Thyroid gland (tissue), 4 donors: Measurements from ENCODE around the gene ACLY. TPM values are rescaled to one million over a fixed set of nuclear protein-coding genes. Genes with fewer than 3 reads are reported as not detected.

Experiments used
- DNase-seq, 2 donors: peaks; one replicate each; pipeline ENCODE4 v3.0.0-alpha.2; 2019
- H3K27ac ChIP-seq, 3 donors: fragments of 200-600 bp; sonication (generic); 1 replicate in 2 of 3; 2 replicates in 1 of 3; pipeline ENCODE4 v1.5.1; 2016 to 2019; ENCODE audit warnings: mild to moderate bottlenecking in 1 of 3, moderate library complexity in 1 of 3
- H3K27me3 ChIP-seq: fragments of 200-600 bp; sonication (generic); one replicate; pipeline ENCODE4 v1.5.1; 2019
- H3K36me3 ChIP-seq, 2 donors: fragments of 200-600 bp; sonication (generic); one replicate each; pipeline ENCODE4 v1.5.1; 2016 to 2019
- H3K4me1 ChIP-seq, 2 donors: fragments of 200-600 bp; sonication (generic); one replicate each; pipeline ENCODE4 v1.5.1; 2017 to 2019
- H3K4me3 ChIP-seq, 3 donors: fragments of 200-600 bp; sonication (generic); replicated peaks in 1 of 3; 1 replicate in 2 of 3; 2 replicates in 1 of 3; pipeline ENCODE4 v1.5.1; 2016; ENCODE audit warnings: mild to moderate bottlenecking in 1 of 3
- H3K9me3 ChIP-seq: fragments of 200-600 bp; sonication (generic); one replicate; pipeline ENCODE4 v1.5.1; 2017
- POLR2A ChIP-seq, 2 donors: fragments of 450-650 bp; IDR thresholded peaks; one replicate each; pipeline ENCODE4 v1.6.1; 2017; ENCODE audit warnings: antibody characterized with exemption in 2 of 2, mild to moderate bottlenecking in 2 of 2, moderate library complexity in 1 of 2
- WGBS, 2 donors: methylation state at CpG; one replicate each; pipeline ENCODE4 v1.1.5; 2017; 5-methylcytosine and 5-hydroxymethylcytosine counted together
- intact Hi-C: fragments of 100-400 bp; cut with DNase I; formaldehyde crosslinking; loops from one replicate; pipeline ENCODE4 v1.15.1; 2023
- total RNA-seq, 4 donors: library from RNA; depleted of rRNA; stranded (reverse); fragments of >200 nt; gene quantifications; one replicate each; pipeline ENCODE4 v1.2.3, GENCODE V29; 2016
- TF ChIP-seq, protein P1 (sequence below), 6 experiments: fragments of 200-600 bp in 3 of 6; fragments of 450-650 bp in 3 of 6; sonication (generic) in 3 of 6; IDR thresholded peaks; one replicate each; pipeline ENCODE4 v1.5.1; 2016 to 2019; ENCODE audit warnings: antibody characterized with exemption in 6 of 6, mild to moderate bottlenecking in 2 of 6, inconsistent platforms in 1 of 6, moderate library complexity in 1 of 6

The ACLY gene
- total RNA-seq, 4 donors from 2014 or later, result 62.6 to 85.2 (median 78.8) TPM

- TF ChIP-seq, protein P1, sequence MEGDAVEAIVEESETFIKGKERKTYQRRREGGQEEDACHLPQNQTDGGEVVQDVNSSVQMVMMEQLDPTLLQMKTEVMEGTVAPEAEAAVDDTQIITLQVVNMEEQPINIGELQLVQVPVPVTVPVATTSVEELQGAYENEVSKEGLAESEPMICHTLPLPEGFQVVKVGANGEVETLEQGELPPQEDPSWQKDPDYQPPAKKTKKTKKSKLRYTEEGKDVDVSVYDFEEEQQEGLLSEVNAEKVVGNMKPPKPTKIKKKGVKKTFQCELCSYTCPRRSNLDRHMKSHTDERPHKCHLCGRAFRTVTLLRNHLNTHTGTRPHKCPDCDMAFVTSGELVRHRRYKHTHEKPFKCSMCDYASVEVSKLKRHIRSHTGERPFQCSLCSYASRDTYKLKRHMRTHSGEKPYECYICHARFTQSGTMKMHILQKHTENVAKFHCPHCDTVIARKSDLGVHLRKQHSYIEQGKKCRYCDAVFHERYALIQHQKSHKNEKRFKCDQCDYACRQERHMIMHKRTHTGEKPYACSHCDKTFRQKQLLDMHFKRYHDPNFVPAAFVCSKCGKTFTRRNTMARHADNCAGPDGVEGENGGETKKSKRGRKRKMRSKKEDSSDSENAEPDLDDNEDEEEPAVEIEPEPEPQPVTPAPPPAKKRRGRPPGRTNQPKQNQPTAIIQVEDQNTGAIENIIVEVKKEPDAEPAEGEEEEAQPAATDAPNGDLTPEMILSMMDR (IDR thresholded peaks at IDR 0.05), result no peak
- Histone ChIP-seq H3K9me3 (no peaks in the 10 kb centered on the region), H3K4me3 (no peak overlapping the region), H3K27ac (no peak overlapping the region), H3K27me3 (no peaks in the 10 kb centered on the region), H3K4me1 (peaks cover 7 to 11% of the 10 kb centered on the region in 2 donors), H3K36me3 (no peaks in the 10 kb centered on the region)
- DNase-seq, result no peak
- WGBS, 2 donors, result 90 to 92% methylated on average over 7 of the region's 7 CpGs
- intact Hi-C loops, result no loop called here
Observed at GRCh38 chr17:41925991-41926590, 7.3 kb upstream of the ACLY start.

- DNase-seq, result no peak
- Histone ChIP-seq H3K9me3 (no peaks in the 10 kb centered on the region), H3K27me3 (no peaks in the 10 kb centered on the region), H3K4me1 (peaks cover 18 to 25% of the 10 kb centered on the region in 2 donors), H3K36me3 (no peaks in the 10 kb centered on the region), H3K27ac (no peak overlapping the region), H3K4me3 (no peak overlapping the region)
- intact Hi-C loops, result no loop called here
- no peak for TF ChIP-seq POLR2A (IDR thresholded peaks at IDR 0.05)
- 97% methylated on average over 5 of the region's 5 CpGs for WGBS, 2 donors
Observed at GRCh38 chr17:41920580-41920955, 1.8 kb upstream of the ACLY start.

GRCh38 chr17:41919840-41920579 lies 1.3 kb upstream of the ACLY start:
- intact Hi-C loops, result no loop called here
- TF ChIP-seq, protein P1 (IDR thresholded peaks at IDR 0.05), result no peak
- no peak for TF ChIP-seq POLR2A (IDR thresholded peaks at IDR 0.05)
- no peak overlapping the region for H3K4me3 ChIP-seq
- no peaks in the 10 kb centered on the region for H3K36me3 ChIP-seq
- peaks cover 18 to 25% of the 10 kb centered on the region in 2 donors for H3K4me1 ChIP-seq
- DNase-seq, result peak; percentile 50 to 55
- peak overlapping the region in 2 of 3 donors; percentile 41 to 79 for H3K27ac ChIP-seq
- no peaks in the 10 kb centered on the region for H3K27me3 ChIP-seq
- no peaks in the 10 kb centered on the region for H3K9me3 ChIP-seq
- 58 to 76% methylated on average over 7 of the region's 7 CpGs for WGBS, 2 donors

DNA sequence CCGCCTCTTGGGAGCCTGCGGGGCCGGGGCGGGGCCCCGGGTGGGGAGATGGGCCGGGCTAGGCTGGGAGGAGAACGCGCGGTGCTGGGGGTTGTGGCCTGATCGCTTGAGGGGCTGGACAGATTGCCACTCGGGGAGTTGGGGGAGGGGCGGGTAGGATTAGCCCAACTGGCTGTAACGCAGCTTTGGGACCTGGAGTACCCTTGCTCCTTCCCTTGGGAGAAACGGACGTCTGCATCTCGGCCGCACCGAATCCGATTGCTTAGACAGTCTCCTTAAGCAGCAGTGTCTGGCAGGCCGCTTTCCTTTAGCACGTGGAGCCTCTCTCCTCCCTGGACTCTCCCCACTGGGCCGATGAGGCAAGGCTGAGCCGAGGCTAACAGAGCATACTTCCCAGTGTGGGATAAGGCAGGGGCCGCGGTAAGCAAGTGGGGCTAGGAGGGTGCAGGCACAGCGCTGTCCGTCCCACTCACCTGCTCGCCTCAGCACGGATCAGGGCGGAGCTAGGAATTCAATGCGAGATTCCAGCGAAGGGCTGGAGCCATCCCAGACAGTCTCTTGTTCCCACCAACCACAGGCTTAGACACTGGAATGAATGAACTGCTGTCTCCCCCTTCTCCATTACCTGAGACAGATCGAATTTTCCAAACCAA lies 540 bp upstream of the ACLY start:
- H3K4me1 ChIP-seq, result peaks cover 18 to 25% of the 10 kb centered on the region in 2 donors
- H3K9me3 ChIP-seq, result no peaks in the 10 kb centered on the region
- H3K27me3 ChIP-seq, result no peaks in the 10 kb centered on the region
- peak overlapping the region; percentile 41 to 81 (median 79) for H3K27ac ChIP-seq
- H3K4me3 ChIP-seq, result peak overlapping the region in 1 of 3 donors; percentile 73
- no peak for DNase-seq
- intact Hi-C loops, result no loop called here
- WGBS, 2 donors, result 3 to 7% methylated on average over 4 to 20 of the region's 33 CpGs
- TF ChIP-seq, protein P1 (IDR thresholded peaks at IDR 0.05), result no peak
- no peak for TF ChIP-seq POLR2A (IDR thresholded peaks at IDR 0.05)
- H3K36me3 ChIP-seq, result no peaks in the 10 kb centered on the region

DNA sequence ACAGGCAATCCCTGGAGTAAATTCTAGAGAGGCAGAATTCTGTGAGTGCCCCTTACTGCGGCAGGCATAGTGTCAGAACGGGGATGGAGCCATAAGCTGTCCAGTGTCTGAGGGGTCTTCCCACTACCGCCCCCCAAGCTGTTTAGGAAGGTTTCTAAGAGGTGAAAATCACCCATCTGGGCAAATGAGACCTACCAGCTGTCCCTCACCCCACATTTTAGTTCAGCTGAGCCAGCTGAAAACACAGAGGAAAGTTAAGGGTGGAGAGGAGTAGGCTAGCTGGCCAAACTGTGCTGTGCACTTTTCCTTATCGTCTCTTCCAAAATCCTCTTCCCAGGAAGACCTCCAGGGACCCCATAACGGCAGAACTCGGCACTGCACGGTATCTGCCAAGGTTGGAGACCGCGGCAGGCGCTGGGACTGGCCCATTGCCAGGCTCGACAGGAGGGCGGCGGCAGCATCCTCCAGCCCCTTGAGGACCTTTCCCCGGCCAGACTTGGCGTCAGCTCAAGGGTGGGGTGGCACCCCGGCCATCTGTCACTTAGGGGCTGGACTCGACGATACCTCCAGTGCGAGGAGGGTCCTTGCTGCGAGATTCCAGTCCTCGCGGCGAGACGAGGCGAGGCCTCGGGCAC lies 955 bp downstream of the ACLY start:
- intact Hi-C loops, result no loop called here
- peaks cover 0 to 8% of the 10 kb centered on the region in 2 donors for H3K36me3 ChIP-seq
- peaks cover 18 to 32% of the 10 kb centered on the region in 2 donors for H3K4me1 ChIP-seq
- no peaks in the 10 kb centered on the region for H3K27me3 ChIP-seq
- 13 to 19% methylated on average over 10 to 13 of the region's 26 CpGs for WGBS, 2 donors
- H3K27ac ChIP-seq, result peak overlapping the region; percentile 5 to 79 (median 44)
- H3K9me3 ChIP-seq, result no peaks in the 10 kb centered on the region
- TF ChIP-seq, protein P1 (IDR thresholded peaks at IDR 0.05), result peak in 1 of 6 experiments; percentile 2
- no peak for TF ChIP-seq POLR2A (IDR thresholded peaks at IDR 0.05)
- peak overlapping the region; percentile 32 to 82 (median 73) for H3K4me3 ChIP-seq
- peak; percentile 54 to 66 for DNase-seq
